ENCODE results near the gene SHISA2. TPM values are rescaled to one million over a fixed set of nuclear protein-coding genes. Genes with fewer than 3 reads are reported as not detected.
A peak's percentile ranks its signal among the peaks of the same experiment; 100 is the strongest.

Gene SHISA2
- total RNA-seq, 1 donor from 2014 or later = not detected

GRCh38 chr13:26041444-26041843 lies 10.4 kb downstream of the SHISA2 start:
- intact Hi-C loops (cut with DNase I) = no loop called here
- no peaks in the 10 kb centered on the region for H3K9me3 ChIP-seq
- no peak overlapping the region for H3K4me3 ChIP-seq
- H3K27ac ChIP-seq = no peak overlapping the region
- H3K27me3 ChIP-seq = no peaks in the 10 kb centered on the region
- no peaks in the 10 kb centered on the region for H3K36me3 ChIP-seq
- TF ChIP-seq CTCF (IDR thresholded peaks at IDR 0.05) = no peak
- TF ChIP-seq POLR2A (IDR thresholded peaks at IDR 0.05) = no peak
- TF ChIP-seq POLR2AphosphoS5 (IDR thresholded peaks at IDR 0.05; ENCODE audit: insufficient read depth in 1 of 2, low read depth in 1 of 2) = no peak
- H3K4me1 ChIP-seq = no peaks in the 10 kb centered on the region
- DNase-seq (ENCODE audit: extremely low spot score in 2 of 2) = peak in 1 of 2 donors; percentile 32

GRCh38 chr13:26038931-26039475 lies 12.8 kb downstream of the SHISA2 start:
- H3K27ac ChIP-seq = no peak overlapping the region
- no peaks in the 10 kb centered on the region for H3K4me1 ChIP-seq
- no peak for TF ChIP-seq POLR2AphosphoS5 (IDR thresholded peaks at IDR 0.05; ENCODE audit: insufficient read depth in 1 of 2, low read depth in 1 of 2)
- no peak for DNase-seq (ENCODE audit: extremely low spot score in 2 of 2)
- intact Hi-C loops (cut with DNase I) = no loop called here
- no peaks in the 10 kb centered on the region for H3K27me3 ChIP-seq
- H3K9me3 ChIP-seq = no peaks in the 10 kb centered on the region
- H3K36me3 ChIP-seq = no peaks in the 10 kb centered on the region
- H3K4me3 ChIP-seq = no peak overlapping the region

- no peak for TF ChIP-seq CTCF (IDR thresholded peaks at IDR 0.05)
- TF ChIP-seq POLR2A (IDR thresholded peaks at IDR 0.05) = no peak
- TF ChIP-seq POLR2AphosphoS5 (IDR thresholded peaks at IDR 0.05; ENCODE audit: insufficient read depth in 1 of 2, low read depth in 1 of 2) = no peak
- H3K9me3 ChIP-seq = no peaks in the 10 kb centered on the region
- H3K27ac ChIP-seq = no peak overlapping the region
- no peaks in the 10 kb centered on the region for H3K36me3 ChIP-seq
- H3K4me1 ChIP-seq = no peaks in the 10 kb centered on the region
- no peak overlapping the region for H3K4me3 ChIP-seq
- intact Hi-C loops (cut with DNase I) = no loop called here
- no peaks in the 10 kb centered on the region for H3K27me3 ChIP-seq
- peak; percentile 40 to 67 for DNase-seq (ENCODE audit: extremely low spot score in 2 of 2)
These were observed 14.5 kb downstream of the SHISA2 start for GRCh38 chr13:26037302-26037701.

GRCh38 chr13:26036383-26036782 lies 15.4 kb downstream of the SHISA2 start:
- DNase-seq (ENCODE audit: extremely low spot score in 2 of 2) = peak in 1 of 2 donors; percentile 31
- TF ChIP-seq POLR2AphosphoS5 (IDR thresholded peaks at IDR 0.05; ENCODE audit: insufficient read depth in 1 of 2, low read depth in 1 of 2) (no peak), POLR2A (IDR thresholded peaks at IDR 0.05) (no peak), CTCF (IDR thresholded peaks at IDR 0.05) (no peak)
- intact Hi-C loops (cut with DNase I) = no loop called here
- Histone ChIP-seq H3K9me3 (no peaks in the 10 kb centered on the region), H3K4me3 (no peak overlapping the region), H3K36me3 (no peaks in the 10 kb centered on the region), H3K4me1 (no peaks in the 10 kb centered on the region), H3K27ac (no peak overlapping the region), H3K27me3 (no peaks in the 10 kb centered on the region)

GRCh38 chr13:26034018-26034417 lies 17.8 kb downstream of the SHISA2 start:
- Histone ChIP-seq H3K27me3 (no peaks in the 10 kb centered on the region), H3K4me3 (no peak overlapping the region), H3K9me3 (no peaks in the 10 kb centered on the region), H3K4me1 (no peaks in the 10 kb centered on the region), H3K27ac (no peak overlapping the region), H3K36me3 (no peaks in the 10 kb centered on the region)
- TF ChIP-seq CTCF (IDR thresholded peaks at IDR 0.05) (no peak), POLR2AphosphoS5 (IDR thresholded peaks at IDR 0.05; ENCODE audit: insufficient read depth in 1 of 2, low read depth in 1 of 2) (no peak), POLR2A (IDR thresholded peaks at IDR 0.05) (no peak)
- DNase-seq (ENCODE audit: extremely low spot score in 2 of 2) = peak in 1 of 2 donors; percentile 40
- intact Hi-C loops (cut with DNase I) = no loop called here

Data from vagina (tissue), 2 donors.